ENCODE results near the gene KLF15. TPM values are rescaled to one million over a fixed set of nuclear protein-coding genes. Genes with fewer than 3 reads are reported as not detected.

Gene KLF15
- total and polyA plus RNA-seq, 2 donors from 2014 or later, result 22.9 to 30.0 TPM

DNA sequence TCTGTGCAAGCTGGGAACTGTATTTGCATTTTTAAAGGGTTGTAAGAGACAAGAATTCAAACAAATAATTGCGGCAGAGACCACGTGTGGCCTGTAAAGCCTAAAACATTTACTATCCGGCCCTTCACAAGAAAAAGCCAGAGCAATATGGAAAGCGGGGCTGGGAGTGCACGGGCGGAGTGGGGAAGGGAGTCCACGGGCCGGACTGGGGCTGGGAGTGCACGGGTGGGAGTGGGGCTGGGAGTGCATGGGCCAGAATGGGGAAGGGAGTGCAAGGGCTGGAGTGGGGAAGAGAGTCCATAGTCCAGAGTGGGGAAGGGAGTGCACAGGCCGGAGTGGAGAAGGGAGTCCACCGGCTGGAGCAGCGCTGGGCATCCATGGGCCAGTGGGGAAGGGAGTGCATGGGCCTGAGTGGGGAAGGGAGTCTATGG is 41.2 kb downstream of the KLF15 start:
- Histone ChIP-seq H3K9ac (ENCODE audit: low read length in 3 of 3) (no peak overlapping the region), H3K36me3 (ENCODE audit: control insufficient read depth in 2 of 3, insufficient read depth in 3 of 3, low read length in 3 of 3) (no peaks in the 10 kb centered on the region), H3K4me1 (ENCODE audit: control insufficient read depth in 2 of 3, insufficient read depth in 2 of 3, low read depth in 1 of 3, low read length in 3 of 3) (peaks cover 0 to 13% (median 0%) of the 10 kb centered on the region in 3 donors), H3K9me3 (ENCODE audit: control insufficient read depth in 2 of 3, insufficient read depth in 1 of 3, low read length in 3 of 3) (no peaks in the 10 kb centered on the region), H3K27me3 (ENCODE audit: control insufficient read depth, insufficient read depth, low read length) (no peaks in the 10 kb centered on the region), H3K27ac (ENCODE audit: low read depth in 2 of 2, low read length in 2 of 2) (peak overlapping the region in 1 of 2 donors; percentile 70), H3K4me3 (ENCODE audit: low read length in 3 of 3) (no peak overlapping the region)
- FAIRE-seq (no peak), DNase-seq (peak in 3 of 5 donors; percentile 7 to 67 (median 50))
- TF ChIP-seq, protein P1, sequence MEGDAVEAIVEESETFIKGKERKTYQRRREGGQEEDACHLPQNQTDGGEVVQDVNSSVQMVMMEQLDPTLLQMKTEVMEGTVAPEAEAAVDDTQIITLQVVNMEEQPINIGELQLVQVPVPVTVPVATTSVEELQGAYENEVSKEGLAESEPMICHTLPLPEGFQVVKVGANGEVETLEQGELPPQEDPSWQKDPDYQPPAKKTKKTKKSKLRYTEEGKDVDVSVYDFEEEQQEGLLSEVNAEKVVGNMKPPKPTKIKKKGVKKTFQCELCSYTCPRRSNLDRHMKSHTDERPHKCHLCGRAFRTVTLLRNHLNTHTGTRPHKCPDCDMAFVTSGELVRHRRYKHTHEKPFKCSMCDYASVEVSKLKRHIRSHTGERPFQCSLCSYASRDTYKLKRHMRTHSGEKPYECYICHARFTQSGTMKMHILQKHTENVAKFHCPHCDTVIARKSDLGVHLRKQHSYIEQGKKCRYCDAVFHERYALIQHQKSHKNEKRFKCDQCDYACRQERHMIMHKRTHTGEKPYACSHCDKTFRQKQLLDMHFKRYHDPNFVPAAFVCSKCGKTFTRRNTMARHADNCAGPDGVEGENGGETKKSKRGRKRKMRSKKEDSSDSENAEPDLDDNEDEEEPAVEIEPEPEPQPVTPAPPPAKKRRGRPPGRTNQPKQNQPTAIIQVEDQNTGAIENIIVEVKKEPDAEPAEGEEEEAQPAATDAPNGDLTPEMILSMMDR (IDR thresholded peaks at IDR 0.05; ENCODE audit: borderline replicate concordance, extremely low read depth, insufficient read depth), result no peak
- intact Hi-C loops (cut with DNase I), result no loop called here

DNA sequence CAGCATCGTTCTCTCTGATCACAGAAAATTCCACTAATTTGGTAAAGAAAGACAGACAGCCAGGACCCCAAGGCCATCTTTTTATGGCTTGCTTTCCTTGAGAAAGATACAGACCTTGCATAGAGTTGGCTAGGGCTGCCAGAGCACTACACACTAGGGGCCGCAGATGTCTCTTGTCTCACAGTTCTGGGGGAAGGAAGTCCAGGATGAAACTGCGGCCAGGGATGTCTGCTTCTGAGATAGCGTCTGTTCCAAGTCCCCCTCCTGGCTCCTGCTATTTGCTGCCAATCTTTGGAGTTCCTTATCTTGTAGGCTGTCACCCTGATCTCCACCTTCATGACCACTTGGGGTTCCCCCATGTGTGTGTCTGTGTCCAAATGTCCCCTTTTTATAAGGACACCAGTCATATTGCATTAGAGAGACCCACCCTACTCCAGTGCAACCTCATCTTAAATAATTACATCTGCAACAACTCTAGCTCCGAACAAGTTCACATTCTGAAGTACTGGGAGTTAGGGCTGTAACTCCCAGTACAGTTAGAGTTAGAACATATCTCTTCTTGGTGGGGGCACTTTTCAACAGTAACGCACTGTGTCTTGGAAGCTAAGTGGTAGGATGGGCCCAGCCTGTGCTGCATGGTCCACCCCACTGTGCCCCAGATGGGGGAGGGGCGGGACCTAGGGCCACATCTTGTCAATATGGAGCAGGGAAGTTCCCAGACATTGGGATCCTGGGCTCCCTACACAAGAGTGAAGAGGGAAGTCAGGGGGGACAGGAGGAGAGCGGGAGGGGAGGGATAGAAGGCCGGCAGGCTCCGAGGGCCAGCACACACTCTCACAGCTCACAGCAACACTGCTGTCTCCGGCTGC is 42.2 kb downstream of the KLF15 start:
- DNase-seq, result peak in 3 of 5 donors; percentile 13 to 85 (median 63)
- TF ChIP-seq, protein P1 (IDR thresholded peaks at IDR 0.05; ENCODE audit: borderline replicate concordance, extremely low read depth, insufficient read depth), result no peak
- intact Hi-C loops (cut with DNase I), result no loop called here

DNA sequence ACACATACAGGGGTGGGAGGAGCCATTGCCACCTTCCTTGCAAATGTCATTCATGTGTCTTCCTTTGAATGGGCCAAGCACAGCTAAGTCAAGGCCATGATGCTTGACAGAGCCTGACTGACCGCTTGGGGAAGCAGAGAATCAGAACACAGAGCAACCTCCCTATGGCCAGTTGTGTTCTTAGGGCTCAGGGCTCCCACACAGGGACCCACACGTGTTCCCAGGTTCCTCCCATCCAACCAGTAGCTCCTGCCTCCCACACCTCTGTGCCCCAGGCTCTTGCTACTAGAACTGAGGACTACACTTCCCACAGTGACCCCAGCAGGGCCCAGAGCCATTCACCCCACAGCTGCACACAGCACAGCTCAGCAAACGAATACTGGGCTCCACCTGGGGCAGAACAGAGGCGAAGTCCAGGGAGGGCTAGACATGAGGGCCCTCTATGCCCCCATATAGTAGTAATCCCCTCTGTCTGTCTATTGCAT is 42.9 kb downstream of the KLF15 start:
- Histone ChIP-seq H3K27ac (ENCODE audit: low read depth in 2 of 2, low read length in 2 of 2) (no peak overlapping the region), H3K4me3 (ENCODE audit: low read length in 3 of 3) (no peak overlapping the region), H3K9ac (ENCODE audit: low read length in 3 of 3) (no peak overlapping the region), H3K9me3 (ENCODE audit: control insufficient read depth in 2 of 3, insufficient read depth in 1 of 3, low read length in 3 of 3) (no peaks in the 10 kb centered on the region), H3K27me3 (ENCODE audit: control insufficient read depth, insufficient read depth, low read length) (no peaks in the 10 kb centered on the region), H3K4me1 (ENCODE audit: control insufficient read depth in 2 of 3, insufficient read depth in 2 of 3, low read depth in 1 of 3, low read length in 3 of 3) (peaks cover 0 to 13% (median 0%) of the 10 kb centered on the region in 3 donors), H3K36me3 (ENCODE audit: control insufficient read depth in 2 of 3, insufficient read depth in 3 of 3, low read length in 3 of 3) (no peaks in the 10 kb centered on the region)
- FAIRE-seq (no peak), DNase-seq (peak in 1 of 5 donors; percentile 26)
- TF ChIP-seq, protein P1 (IDR thresholded peaks at IDR 0.05; ENCODE audit: borderline replicate concordance, extremely low read depth, insufficient read depth), result no peak
- intact Hi-C loops (cut with DNase I), result no loop called here

More for the DNA sequence above, 42.2 kb downstream of the KLF15 start:
- H3K9ac ChIP-seq (ENCODE audit: low read length in 3 of 3), result no peak overlapping the region
- H3K27ac ChIP-seq (ENCODE audit: low read depth in 2 of 2, low read length in 2 of 2), result no peak overlapping the region
- no peak overlapping the region for H3K4me3 ChIP-seq (ENCODE audit: low read length in 3 of 3)
- H3K9me3 ChIP-seq (ENCODE audit: control insufficient read depth in 2 of 3, insufficient read depth in 1 of 3, low read length in 3 of 3), result no peaks in the 10 kb centered on the region
- no peak for FAIRE-seq
- no peaks in the 10 kb centered on the region for H3K27me3 ChIP-seq (ENCODE audit: control insufficient read depth, insufficient read depth, low read length)
- no peaks in the 10 kb centered on the region for H3K36me3 ChIP-seq (ENCODE audit: control insufficient read depth in 2 of 3, insufficient read depth in 3 of 3, low read length in 3 of 3)
- peaks cover 0 to 13% (median 0%) of the 10 kb centered on the region in 3 donors for H3K4me1 ChIP-seq (ENCODE audit: control insufficient read depth in 2 of 3, insufficient read depth in 2 of 3, low read depth in 1 of 3, low read length in 3 of 3)

Measured in kidney (tissue), 14 donors.